Activated naive CD4-positive, alpha-beta T cell treated with anti-CD3 and anti-CD28 coated beads, Interleukin-2, amount 50 U/mL, for 24 hours (primary cell): ENCODE results near the gene DET1.
"Not testable (repeated sequence)": the region's sequence is repeated elsewhere in the genome, so short reads cannot be mapped to it uniquely, and the experiment has no call there.

Source experiments
- H3K27ac Mint-ChIP-seq: one replicate; pipeline ENCODE4 v1.8.0; 2021; ENCODE audit warnings: mild to moderate bottlenecking, mixed read lengths
- H3K27me3 Mint-ChIP-seq: one replicate; pipeline ENCODE4 v1.8.0; 2021; ENCODE audit warnings: mixed read lengths
- H3K36me3 Mint-ChIP-seq: one replicate; pipeline ENCODE4 v1.8.0; 2021; ENCODE audit warnings: mixed read lengths
- H3K4me1 Mint-ChIP-seq: one replicate; pipeline ENCODE4 v1.8.0; 2021; ENCODE audit warnings: mixed read lengths
- H3K4me3 Mint-ChIP-seq: one replicate; pipeline ENCODE4 v1.8.0; 2021; ENCODE audit warnings: mild to moderate bottlenecking, mixed read lengths
- H3K9me3 Mint-ChIP-seq: one replicate; pipeline ENCODE4 v1.8.0; 2021; ENCODE audit warnings: mixed read lengths

Gene DET1

DNA sequence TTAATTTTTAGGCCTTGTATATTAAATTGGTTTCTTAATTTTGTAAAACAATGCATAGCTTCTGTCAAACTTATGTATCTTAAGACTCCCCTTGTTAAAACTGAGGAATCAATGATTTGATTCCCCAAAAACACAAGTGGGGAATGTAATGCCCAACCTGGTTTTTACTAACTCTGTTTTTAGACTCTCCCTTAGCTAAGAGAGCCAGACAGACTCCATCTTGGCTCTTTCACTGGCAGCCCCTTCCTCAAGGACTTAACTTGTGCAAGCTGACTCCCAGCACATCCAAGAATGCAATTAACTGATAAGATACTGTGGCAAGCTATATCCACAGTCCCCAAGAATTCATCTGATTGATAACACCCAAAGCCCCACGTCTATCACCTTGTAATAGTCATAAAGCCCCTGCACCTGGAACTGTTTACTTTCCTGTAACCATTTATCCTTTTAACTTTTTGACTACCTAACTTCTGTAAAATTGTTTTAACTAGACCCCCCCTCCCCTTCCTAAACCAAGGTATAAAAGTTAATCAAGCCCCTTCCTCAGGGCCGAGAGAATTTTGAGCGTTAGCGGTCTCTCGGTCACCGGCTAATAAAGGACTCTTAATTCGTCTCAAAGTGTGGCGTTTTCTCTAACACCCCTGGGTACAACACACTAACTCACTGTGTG, 768 bp downstream of the DET1 start:
- H3K36me3 Mint-ChIP-seq, H3K27me3 Mint-ChIP-seq, H3K9me3 Mint-ChIP-seq: not testable (repeated sequence)
- peak overlapping the region; percentile 90 for H3K27ac Mint-ChIP-seq
- peak overlapping the region; percentile 90 for H3K4me3 Mint-ChIP-seq
- peaks cover 21% of the 10 kb centered on the region for H3K4me1 Mint-ChIP-seq

DNA sequence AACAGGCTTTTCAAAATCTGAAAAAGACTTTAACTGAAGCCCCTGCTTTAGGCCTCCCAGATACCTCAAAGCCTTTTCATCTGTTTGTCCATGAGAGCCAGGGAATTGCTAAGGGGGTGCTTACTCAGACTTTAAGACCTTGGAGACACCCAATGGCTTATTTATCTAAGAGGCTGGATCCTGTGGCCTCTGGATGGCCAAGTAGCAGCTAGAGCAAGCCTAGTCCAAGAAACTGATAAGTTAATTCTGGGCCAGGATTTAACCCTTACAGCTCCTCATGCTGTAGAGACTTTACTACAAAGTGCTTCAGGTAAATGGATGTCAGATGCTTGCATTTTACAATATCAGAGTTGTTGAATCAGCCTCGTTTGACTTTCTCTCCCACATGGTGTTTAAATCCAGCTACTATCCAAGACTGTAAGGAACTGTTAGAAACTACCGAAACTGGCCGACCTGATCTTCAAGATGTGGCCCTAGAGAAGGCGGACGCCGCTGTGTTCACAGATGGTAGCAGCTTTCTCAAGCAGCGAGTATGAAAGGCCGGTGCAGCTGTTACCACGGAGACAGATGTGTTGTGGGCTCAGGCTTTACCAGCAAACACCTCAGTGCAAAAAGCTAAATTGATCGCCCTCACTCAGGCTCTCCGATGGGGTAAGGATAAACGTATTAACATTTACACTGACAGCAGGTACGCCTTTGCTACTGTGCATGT, 3.3 kb downstream of the DET1 start:
- no peak overlapping the region for H3K27ac Mint-ChIP-seq
- H3K4me1 Mint-ChIP-seq = peaks cover 21% of the 10 kb centered on the region
- H3K4me3 Mint-ChIP-seq = no peak overlapping the region
- no peaks in the 10 kb centered on the region for H3K9me3 Mint-ChIP-seq
- peaks cover 2% of the 10 kb centered on the region for H3K36me3 Mint-ChIP-seq
- H3K27me3 Mint-ChIP-seq = no peaks in the 10 kb centered on the region

DNA sequence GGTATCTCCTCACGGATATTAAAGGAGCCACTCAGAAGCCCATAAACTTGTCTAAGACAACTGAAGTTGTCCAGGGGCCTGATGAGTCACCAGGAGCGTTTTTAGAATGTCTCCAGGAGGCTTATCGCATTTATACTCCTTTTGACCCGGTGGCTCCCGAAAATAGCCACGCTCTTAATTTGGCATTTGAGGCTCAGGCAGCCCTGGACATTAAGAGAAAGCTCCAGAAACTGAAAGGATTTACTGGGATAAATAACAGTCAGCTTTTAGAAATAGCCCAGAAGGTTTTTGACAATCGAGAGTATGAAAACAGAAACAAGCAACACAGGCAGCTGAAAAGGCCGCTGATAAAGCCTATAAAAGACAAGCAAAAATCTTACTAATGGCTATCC, 4.1 kb downstream of the DET1 start:
- H3K36me3 Mint-ChIP-seq = peaks cover 2% of the 10 kb centered on the region
- H3K9me3 Mint-ChIP-seq = no peaks in the 10 kb centered on the region
- no peak overlapping the region for H3K4me3 Mint-ChIP-seq
- peaks cover 19% of the 10 kb centered on the region for H3K4me1 Mint-ChIP-seq
- no peak overlapping the region for H3K27ac Mint-ChIP-seq
- no peaks in the 10 kb centered on the region for H3K27me3 Mint-ChIP-seq

DNA sequence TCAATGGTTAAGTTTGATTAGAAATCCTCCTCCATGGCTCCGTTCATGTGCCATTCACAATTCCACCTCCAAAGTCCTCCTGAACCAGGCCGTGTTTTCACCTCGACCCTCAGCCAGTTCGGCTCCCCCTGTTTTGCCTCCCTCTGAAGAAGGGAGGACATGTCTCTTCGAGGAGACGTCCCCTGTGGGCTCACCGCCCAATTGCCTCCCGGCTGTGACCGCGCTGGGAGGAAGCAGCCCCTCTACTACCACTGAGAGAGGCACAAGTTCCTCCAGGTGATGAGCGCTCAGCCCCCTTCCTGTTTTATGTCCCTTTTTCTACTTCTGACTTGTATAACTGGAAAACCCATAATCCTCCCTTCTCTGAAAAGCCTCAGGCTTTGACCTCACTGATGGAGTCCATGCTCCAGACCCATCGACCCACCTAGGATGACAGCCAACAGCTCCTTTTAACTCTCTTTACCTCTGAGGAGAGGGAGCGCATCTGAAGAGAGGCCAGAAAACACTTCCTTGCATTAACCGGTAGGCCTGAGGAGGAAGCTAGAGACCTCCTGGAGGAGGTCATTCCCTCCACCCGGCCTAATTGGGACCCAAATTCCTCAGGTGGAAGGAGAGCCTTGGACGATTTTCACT, 4.7 kb downstream of the DET1 start:
- Mint-ChIP-seq H3K27ac (no peak overlapping the region), H3K4me3 (no peak overlapping the region), H3K9me3 (no peaks in the 10 kb centered on the region), H3K4me1 (peaks cover 14% of the 10 kb centered on the region), H3K27me3 (no peaks in the 10 kb centered on the region), H3K36me3 (peaks cover under 1% of the 10 kb centered on the region)

DNA sequence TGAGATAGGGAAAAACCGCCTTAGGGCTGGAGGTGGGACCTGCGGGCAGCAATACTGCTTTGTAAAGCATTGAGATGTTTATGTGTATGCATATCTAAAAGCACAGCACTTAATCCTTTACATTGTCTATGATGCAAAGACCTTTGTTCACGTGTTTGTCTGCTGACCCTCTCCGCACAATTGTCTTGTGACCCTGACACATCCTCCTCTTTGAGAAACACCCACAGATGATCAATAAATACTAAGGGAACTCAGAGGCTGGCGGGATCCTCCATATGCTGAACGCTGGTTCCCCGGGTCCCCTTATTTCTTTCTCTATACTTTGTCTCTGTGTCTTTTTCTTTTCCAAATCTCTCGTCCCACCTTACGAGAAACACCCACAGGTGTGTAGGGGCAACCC, 5.4 kb downstream of the DET1 start:
- not testable (repeated sequence) for H3K9me3 Mint-ChIP-seq, H3K27ac Mint-ChIP-seq, H3K27me3 Mint-ChIP-seq, H3K4me3 Mint-ChIP-seq, H3K4me1 Mint-ChIP-seq, H3K36me3 Mint-ChIP-seq

DNA sequence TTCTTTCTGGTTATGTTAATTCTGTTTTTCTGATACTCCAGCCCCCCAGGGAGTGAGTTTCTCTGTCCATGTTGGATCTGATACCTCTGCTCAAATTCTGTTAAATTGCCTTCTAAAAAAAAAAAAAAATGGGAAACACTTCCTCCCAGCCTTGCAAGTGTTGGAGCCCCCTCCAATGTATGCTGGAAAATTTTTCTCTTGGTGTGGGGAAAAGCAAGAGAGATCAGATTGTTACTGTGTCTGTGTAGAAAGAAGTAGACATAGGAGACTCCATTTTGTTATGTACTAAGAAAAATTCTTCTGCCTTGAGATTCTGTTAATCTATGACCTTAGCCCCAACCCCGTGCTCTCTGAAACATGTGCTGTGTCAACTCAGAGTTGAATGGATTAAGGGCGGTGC, 6.1 kb downstream of the DET1 start:
- H3K27ac Mint-ChIP-seq, H3K4me3 Mint-ChIP-seq, H3K4me1 Mint-ChIP-seq, H3K36me3 Mint-ChIP-seq, H3K9me3 Mint-ChIP-seq, H3K27me3 Mint-ChIP-seq: not testable (repeated sequence)

DNA sequence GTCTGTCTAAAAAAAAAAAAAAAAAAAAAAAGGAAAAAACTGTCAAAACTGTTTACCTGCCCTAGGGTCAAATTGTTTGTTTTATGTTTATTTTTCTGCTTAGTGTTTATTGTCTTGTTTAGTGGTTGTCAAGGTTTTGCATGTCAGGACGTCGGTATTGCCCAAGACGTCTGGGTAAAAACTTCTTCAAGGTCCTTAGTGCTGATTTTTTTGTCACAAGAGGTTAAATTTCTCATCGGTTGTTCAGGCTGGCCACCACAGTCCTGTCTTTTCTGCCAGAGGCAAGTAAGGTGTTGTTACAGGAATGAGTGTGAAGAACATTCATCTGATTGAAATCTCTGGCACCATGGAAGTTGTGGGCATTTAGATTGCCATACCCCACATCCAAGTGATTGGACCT, 7.0 kb downstream of the DET1 start:
- H3K4me3 Mint-ChIP-seq = no peak overlapping the region
- H3K4me1 Mint-ChIP-seq = peaks cover 3% of the 10 kb centered on the region
- H3K36me3 Mint-ChIP-seq = peaks cover 15% of the 10 kb centered on the region
- no peaks in the 10 kb centered on the region for H3K9me3 Mint-ChIP-seq
- no peaks in the 10 kb centered on the region for H3K27me3 Mint-ChIP-seq
- H3K27ac Mint-ChIP-seq = no peak overlapping the region

DNA sequence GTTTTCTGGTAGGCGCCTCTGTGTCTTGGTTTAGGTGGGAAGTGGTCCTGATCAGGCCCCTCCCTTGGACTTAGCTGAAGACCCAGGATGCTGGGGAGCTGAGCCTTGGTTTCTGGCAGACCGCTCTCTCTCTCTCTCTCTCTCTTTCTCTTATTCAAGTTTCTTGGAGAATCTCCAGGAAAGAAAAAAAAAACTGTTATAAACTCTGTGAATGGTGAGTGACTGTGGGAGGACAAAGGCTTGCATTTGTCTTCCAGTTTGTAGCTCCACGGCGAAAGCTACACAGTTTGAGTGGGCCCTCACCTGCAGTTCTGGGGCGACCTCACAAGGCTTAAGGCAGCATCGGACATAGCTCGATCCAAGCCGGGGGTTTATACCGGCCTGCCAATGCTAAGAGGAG, 7.5 kb downstream of the DET1 start:
- Mint-ChIP-seq H3K27me3 (no peaks in the 10 kb centered on the region), H3K4me1 (peaks cover 3% of the 10 kb centered on the region), H3K9me3 (no peaks in the 10 kb centered on the region), H3K36me3 (peaks cover 18% of the 10 kb centered on the region), H3K4me3 (no peak overlapping the region), H3K27ac (no peak overlapping the region)

DNA sequence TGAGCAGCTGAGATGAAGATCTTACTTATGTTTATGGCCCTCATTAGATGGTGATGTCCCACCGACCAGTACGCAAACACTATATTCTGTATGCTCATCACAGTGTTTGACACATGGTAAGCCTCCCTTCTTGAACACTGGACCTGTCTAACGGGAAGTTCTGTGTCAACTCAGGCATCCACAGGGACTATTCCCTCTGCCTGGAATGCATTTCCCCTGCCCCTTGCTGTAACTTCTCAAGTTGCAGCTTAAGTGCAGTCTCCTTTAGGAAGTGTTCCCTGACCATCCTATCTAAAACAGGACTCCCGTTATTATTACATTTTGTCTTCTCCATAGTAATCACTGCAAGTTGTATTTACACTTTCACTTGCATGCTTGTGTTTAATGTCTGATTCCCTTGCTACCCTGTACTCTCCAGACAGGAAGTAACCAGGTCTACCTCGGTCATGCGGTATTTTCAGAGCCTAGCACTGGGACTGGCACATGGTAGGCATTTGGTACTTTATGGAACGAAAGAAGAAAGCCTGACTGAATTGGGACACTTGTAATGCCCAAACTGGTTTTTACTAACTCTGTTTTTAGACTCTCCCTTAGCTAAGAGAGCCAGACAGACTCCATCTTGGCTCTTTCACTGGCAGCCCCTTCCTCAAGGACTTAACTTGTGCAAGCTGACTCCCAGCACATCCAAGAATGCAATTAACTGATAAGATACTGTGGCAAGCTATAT, 8.7 kb downstream of the DET1 start:
- Mint-ChIP-seq H3K9me3 (peaks cover 6% of the 10 kb centered on the region), H3K4me3 (no peak overlapping the region), H3K4me1 (peaks cover 2% of the 10 kb centered on the region), H3K27me3 (no peaks in the 10 kb centered on the region), H3K36me3 (peaks cover 26% of the 10 kb centered on the region), H3K27ac (no peak overlapping the region)

DNA sequence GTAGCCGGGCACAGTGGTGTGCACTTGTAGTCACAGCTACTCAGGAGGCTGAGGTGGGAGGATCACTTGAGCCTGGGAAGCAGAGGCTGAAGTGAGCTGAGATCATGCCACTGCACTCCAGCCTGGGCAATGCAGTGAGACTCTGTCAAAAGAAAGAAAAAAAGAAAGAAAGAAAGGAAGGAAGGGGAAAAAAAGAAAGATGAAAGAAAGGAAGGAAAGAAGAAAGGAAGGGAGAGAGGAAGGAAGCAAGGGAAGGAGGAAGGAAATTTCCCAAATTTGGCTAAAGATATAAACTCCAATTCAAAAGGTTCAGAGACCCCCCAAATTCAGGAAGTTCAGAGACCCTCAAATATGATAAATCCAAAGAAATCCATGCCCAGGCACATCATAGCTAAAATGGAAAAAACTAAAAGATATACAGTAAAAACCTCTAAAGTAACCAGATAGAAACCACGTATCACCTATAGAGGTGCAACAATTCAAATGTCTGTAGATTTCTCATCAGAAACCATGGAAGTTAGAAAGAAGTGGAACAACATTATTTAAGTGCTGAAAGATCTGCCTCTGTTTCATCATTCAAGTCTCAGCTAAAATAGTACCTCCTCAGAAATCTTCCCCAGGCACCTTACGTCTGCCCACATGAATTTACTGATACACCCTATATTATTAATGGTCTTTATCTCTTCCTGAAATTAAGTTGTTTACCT, 10.7 kb downstream of the DET1 start:
- Mint-ChIP-seq H3K4me3 (no peak overlapping the region), H3K9me3 (peaks cover 9% of the 10 kb centered on the region), H3K27ac (no peak overlapping the region), H3K4me1 (peaks cover 5% of the 10 kb centered on the region), H3K36me3 (peaks cover 36% of the 10 kb centered on the region), H3K27me3 (no peaks in the 10 kb centered on the region)

DNA sequence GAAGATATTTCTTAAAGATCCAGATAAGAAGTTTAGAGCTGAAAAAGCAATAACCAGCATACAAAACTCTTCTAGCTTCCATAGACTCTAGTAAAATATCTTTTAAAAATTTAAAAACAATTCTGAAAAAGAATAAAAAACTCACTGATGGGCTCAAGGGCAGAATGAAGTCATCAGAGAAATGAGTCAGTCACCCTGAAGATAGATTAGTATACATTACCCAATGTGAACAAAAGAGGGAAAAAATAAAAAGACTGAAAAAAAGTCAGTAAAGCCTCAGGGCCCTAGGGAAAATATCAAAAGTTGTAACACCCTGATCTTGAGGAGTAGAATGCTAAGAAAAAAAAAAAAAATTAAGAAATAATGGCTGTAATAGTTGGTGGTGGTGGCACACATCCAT, 11.4 kb downstream of the DET1 start:
- Mint-ChIP-seq H3K4me1 (peaks cover 5% of the 10 kb centered on the region), H3K36me3 (peaks cover 40% of the 10 kb centered on the region), H3K27me3 (no peaks in the 10 kb centered on the region), H3K4me3 (no peak overlapping the region), H3K9me3 (peaks cover 9% of the 10 kb centered on the region), H3K27ac (no peak overlapping the region)

DNA sequence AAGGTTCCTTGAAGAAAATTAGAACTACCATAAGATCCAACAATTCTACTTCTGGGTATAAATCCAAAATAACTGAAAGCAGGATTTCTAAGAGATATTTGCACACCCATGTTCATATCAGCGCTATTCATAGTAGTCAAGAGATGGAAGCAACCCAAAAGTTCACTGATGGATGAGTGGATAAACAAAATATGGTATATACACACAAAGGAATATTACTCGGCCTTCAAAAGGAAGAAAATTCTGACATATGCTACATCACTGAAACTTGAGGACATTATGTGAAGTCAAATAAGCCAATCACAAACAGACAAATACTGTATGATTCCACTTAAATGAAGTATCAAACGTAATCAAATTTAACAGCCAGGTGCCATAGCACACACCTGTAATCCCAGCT, 13.1 kb downstream of the DET1 start:
- H3K27ac Mint-ChIP-seq = no peak overlapping the region
- no peaks in the 10 kb centered on the region for H3K27me3 Mint-ChIP-seq
- H3K4me1 Mint-ChIP-seq = peaks cover 14% of the 10 kb centered on the region
- peaks cover 49% of the 10 kb centered on the region for H3K36me3 Mint-ChIP-seq
- H3K9me3 Mint-ChIP-seq = peaks cover 9% of the 10 kb centered on the region
- H3K4me3 Mint-ChIP-seq = no peak overlapping the region

DNA sequence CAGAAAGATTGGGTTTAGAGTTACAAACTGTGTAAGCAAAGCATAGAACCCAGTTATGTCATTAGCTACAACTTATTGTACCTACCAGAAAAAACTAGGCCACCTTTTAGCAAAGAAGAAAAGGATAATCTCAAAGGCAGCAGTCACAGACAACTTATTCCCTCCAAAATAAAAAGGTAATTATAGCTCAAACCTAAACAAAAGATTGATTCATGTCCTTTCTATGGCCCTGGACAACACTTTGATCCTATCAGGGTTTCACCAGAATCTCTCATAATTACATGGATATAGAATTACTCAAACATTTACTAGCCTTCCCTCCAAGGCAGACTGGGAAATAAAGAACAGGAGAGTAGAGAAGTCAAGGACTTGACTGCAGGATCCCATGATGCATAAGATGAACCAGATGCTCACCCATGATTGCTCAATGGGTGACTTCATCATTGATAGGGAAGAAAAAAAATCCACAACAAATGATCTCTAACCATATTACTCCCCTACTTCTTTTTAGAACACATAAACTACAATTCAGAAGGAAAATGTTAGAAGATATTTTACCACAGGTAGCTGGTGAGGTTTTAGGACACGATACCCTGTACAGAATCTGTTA, 17.4 kb downstream of the DET1 start:
- Mint-ChIP-seq H3K4me3 (no peak overlapping the region), H3K36me3 (peaks cover 44% of the 10 kb centered on the region), H3K9me3 (peaks cover 9% of the 10 kb centered on the region), H3K4me1 (peaks cover 14% of the 10 kb centered on the region), H3K27me3 (no peaks in the 10 kb centered on the region), H3K27ac (no peak overlapping the region)

DNA sequence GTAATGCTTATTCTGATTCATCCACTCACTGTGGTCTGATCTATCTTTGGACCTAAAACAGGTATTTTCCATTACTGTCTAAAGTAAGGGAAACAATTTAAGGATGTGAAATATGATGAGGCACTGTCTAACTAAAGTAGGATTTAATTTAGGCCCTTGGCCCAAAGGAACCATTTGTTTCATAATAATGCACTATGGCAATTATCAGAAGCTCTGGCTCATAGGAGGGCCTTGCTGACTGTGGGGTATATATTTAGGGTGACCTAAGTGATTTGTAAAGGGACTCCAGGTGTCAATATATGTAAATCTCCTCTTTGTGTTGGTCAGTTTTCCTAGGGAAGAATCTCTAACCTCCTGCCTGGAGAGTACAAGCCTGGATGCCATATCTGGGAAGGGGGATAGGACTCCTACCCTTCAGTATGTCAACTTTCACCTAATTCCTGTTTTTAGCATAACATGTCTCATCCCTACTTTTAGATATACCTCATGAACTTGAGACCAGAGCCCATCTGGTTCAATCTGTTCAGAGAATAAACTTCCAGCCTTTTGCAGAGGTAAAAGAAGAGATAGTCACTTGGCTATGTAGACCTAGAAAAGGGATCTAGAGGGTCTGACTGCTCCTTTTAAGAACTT, 20.1 kb downstream of the DET1 start:
- Mint-ChIP-seq H3K9me3 (no peaks in the 10 kb centered on the region), H3K36me3 (peaks cover 35% of the 10 kb centered on the region), H3K27me3 (no peaks in the 10 kb centered on the region), H3K4me3 (no peak overlapping the region), H3K4me1 (peaks cover 9% of the 10 kb centered on the region), H3K27ac (no peak overlapping the region)

DNA sequence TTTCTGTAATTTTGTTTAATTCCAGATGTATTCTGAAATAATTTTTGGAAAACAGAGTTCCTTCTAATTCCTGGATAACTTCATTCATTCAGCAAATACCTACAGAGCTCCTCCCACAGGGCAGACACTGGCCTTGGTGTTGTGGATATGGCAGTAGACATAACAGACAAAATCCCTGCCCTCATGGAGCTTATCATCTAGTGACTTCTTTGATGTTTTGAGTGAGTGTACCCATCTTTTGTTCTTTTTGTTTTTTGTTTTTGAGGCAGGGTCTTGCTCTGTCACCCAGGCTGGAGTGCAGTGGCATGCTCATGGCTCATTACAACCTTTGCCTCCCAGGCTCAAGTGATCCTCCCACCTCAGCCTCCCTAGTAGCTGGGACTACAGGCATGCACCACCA, 21.1 kb downstream of the DET1 start:
- no peaks in the 10 kb centered on the region for H3K9me3 Mint-ChIP-seq
- H3K27ac Mint-ChIP-seq = no peak overlapping the region
- peaks cover 30% of the 10 kb centered on the region for H3K36me3 Mint-ChIP-seq
- no peak overlapping the region for H3K4me3 Mint-ChIP-seq
- no peaks in the 10 kb centered on the region for H3K27me3 Mint-ChIP-seq
- H3K4me1 Mint-ChIP-seq = peaks cover 9% of the 10 kb centered on the region
